HG03097 (cell line): ENCODE measurements around the gene CIC.
"Not testable (repeated sequence)": the region's sequence is repeated elsewhere in the genome, so short reads cannot be mapped to it uniquely, and the experiment has no call there.

ENCODE experiments used
- ATAC-seq: cut with Tn5 transposase; IDR thresholded peaks from one replicate; pipeline ENCODE4 v1.9.1; 2021; ENCODE audit not compliant: unreplicated experiment, low FRiP score

CIC gene

DNA sequence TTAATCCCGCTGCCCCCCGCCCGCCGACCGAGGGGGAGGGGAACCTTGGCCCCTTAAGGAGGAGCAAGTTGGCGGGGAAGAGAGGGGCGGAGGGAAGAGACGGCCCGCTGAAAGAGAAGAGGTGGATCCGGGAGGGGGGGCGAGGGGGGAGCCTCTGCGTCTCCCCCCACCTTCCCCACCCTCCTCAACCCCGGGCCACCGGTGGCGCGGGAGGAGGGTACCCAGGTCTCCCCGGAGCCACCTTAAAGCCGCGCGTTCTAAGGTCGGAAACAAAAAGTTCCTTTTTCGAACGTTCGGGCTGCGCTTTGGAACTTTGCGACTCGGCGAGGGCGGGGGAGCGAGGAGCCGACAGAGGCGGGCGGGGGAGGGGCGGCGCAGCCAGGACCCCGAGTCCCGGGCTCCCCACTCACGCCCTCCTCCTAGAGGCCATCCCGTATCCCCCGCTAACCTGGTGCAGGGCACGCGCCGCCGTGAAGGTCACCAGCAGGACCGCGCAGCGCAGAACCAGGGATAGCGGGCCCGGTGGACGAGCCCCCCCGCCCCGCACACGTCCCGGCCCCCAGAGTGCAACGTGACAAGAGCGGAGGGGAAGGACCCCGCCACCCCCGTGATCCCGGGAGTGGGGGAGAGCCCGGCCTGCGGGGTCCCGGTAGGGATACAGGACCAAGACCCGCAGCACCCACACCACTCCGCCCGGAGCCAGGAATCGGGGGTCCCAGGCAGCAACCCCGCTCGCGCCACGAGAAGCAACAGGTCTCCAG, 14.8 kb upstream of the CIC start:
- ATAC-seq: peak; percentile 24

DNA sequence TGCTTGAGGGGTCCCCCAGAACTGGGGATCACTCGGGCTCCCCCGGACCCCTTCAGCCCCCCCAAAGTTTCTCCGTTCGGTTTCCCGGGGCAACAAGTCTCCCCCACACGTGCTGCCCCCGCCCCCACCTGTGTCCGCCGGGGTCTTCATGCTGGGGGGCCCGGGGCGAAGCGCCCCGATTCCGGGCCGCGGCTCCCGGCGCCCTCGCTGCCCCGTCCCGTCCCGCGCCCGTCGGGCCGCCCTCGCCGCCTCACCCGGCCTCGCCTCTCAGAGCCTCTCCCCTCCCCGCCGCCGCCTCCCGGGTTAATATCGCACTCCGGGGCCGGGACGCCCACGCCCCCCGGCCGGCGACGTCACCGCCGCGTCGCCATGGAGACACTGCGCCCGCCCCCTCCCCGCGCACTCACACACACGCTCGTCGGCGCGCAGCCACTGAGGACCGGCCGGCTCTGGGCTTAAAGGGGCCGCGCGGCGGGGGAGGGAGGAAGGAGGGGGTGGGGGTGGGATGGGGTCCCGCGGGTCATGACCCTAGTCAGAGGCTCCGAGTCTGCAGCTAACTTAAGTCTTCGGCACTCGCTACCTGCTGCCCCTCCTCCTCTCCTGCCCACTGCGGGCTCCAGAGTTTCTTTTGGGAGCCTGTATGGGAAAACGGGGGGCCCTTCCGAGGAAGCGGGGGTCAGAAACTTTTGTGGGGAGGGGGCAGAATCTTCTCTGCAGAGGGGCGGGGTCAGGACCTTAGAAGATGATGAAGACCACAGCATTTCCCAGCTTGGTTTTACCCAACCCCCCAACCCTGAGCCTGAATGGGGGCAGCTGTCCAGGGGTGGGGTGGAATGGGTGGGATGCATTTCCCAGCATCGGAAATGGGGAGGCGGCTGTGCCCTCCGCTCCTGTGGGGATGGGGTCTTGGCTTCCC, 13.9 kb upstream of the CIC start, which contains the start of gene ERF:
TSS of gene ERF (minus strand) at position 279 of the 916 bp plus-strand sequence. CDS start at position 150, 129 bp downstream.
- ATAC-seq: peak; percentile 68

DNA sequence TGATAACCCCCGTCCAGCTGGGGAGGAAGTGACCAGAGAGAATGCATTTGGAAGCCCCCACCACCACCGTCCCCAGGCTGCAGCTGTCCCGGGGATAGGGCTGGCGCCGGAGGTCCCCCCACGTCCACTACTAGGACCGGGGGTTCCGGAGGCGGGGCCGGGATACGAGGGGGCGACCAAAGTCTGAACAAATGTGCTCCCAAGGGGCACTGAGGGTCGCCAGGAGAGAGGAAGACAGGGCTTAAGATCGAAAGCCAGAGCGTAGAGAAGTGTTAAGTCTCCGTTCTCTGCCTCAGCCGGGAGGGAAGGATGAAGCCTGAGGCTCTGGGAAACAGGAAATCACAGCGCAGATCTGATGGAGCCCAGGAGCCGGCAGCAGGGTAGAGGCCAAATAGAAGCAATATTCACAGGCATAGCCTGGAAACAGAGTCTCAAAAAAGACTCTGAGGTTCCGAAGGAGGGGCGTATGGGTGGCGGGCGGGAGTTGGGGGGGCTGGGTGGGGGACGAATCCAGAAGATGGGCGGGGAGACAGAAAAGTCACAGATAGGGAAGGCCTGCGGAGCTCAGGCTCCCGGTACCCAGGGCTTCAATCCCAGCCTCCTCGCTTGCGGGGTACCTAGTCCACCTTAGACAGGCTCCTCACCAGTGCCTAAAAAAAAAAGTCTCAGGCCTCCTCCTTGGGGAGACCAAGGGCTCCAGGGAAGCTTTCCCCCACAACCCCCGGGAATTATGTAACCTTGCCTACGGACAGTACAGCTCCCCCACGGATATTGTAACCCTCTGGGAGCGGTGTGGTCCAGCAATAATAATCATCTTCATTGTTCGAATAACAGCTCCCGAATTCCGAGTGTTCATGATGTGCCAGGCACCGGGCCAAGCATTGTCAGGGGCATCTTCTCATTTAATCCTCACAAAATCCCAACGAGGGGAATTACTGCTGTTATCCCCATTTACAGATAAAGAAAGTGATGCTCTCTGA, 13.0 kb upstream of the CIC start:
- ATAC-seq: no peak

DNA sequence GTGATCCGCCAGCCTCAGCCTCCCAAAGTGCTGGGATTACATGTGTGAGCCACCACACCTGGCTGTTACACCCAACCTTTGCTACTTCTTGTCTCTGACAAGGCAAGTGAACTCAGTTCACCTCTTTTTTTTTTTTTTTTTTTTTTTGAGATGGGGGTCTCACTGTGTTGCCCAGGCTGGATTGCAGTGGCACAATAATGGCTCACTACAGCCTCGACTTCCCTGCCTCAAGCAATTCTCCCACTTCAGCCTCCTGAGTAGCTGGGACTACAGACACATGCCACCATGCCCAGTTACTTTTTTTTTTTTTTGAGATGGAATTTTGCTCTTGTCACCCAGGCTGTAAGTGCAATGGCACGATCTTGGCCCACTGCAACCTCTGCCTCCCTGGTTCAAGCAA, 11.2 kb upstream of the CIC start:
- ATAC-seq: not testable (repeated sequence)

DNA sequence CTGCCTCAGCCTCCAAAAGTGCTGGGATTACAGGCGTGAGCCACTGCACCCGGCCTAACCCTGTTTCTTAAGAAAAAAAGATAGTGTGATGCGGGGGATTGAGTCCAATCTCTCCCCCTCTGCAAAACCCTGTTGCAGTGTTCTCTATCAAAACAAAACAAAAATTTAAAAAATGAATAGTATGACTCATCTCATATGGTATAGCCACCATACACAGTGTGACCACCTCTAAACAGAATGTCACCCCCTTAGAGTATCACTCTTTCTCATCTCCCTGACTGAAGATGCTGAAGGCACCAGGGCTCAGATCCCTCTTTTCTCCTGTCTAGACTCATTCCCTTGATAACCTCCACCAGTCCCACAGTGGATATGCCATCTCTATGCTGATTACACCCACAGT, 7.3 kb upstream of the CIC start:
- no peak for ATAC-seq

DNA sequence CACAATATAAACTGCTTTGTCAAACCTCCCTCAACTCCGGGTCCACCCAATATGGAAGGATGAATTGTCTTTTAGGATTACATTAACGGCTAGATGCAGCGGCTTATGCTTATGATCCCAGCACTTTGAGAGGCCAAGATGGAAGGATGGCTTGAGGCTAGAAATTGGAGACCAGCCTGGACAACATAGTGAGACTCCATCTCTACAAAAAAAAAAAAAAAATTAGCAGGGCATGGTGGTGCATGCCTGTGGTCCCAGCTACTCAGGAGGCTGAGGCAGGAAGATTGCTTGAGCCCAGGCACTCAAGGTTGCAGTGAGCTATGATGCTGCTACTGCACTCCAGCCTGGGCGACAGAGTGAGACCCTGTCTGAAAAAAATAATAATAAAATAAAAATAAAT, 2.9 kb upstream of the CIC start:
- not testable (repeated sequence) for ATAC-seq

DNA sequence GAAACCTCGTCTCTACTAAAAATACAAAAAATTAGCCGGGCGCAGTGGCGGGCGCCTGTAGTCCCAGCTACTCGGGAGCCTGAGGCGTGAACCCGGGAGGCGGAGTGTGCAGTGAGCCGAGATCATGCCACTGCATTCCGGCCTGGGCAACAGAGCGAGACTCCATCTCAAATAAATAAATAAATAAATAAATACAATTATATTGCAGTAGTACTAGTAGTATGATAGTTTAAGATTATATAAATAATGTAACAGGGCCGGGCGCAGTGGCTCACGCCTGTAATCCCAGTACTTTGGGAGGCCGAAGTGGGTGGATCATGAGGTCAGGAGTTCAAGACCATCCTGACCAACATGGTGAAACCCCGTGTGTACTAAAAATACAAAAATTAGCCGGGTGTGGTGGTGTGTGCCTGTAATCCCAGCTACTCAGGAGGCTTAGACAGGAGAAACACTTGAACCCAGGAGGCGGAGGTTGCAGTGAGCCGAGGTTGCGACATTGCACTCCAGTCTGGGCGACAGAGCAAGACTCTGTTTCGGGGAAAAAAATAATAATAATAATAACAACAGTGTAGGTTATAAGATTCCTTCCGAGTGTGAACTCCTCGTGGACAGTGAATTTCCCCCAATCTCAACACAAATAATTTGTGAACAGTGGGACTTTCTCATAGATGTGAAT, 2.0 kb upstream of the CIC start:
- ATAC-seq: not testable (repeated sequence)

DNA sequence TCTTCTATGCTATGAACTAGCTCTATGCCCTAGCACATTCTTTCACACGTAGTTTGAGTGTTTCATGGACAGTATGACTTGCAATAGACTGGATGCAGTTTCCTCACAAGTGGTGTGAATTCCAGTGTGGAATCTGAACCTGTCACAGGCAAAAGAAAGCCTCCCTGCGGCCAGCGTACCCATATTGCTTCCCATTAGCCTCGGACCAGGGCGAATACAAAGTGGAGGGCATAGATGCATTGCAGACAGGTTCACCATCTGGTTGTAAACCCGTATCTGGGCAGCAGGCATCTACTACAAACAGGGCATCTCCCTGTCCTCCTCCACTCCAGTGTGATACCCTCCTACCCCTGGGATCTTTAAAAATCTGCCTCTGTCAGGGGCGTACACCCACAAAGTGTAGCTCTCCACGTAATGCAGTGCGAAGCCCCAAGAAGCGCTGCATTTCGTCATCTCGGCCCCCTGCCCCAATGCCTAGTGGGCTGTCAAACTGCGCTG, 1.4 kb upstream of the CIC start:
- no peak for ATAC-seq

DNA sequence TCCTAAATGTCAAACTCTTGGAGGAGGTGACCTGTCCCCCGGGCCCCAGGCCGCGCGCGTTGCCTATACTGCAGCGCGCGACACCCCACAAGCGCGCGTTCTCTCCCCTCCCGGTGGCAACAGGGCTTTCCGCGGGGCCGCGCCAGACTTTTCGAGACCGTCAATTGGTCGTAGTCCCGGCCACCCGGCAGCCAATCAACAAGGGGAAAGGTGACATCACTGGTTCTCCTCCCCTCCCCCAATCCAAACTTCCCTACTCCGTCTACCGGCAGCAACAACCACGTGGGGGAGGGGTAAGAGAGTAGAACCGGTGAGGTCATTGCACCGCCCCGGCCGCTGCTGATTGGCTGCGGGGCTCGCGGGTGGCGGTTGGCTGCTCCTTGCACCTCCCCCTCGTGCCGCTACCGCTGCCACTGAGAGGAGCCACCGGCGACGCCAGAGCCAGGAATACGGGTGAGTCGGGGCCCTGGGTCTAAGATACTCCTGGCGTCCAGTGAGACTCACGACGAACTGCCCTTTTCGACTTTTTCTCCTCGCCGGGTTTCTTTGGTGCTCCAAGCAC, 829 bp upstream of the CIC start:
- ATAC-seq: peak; percentile 47

DNA sequence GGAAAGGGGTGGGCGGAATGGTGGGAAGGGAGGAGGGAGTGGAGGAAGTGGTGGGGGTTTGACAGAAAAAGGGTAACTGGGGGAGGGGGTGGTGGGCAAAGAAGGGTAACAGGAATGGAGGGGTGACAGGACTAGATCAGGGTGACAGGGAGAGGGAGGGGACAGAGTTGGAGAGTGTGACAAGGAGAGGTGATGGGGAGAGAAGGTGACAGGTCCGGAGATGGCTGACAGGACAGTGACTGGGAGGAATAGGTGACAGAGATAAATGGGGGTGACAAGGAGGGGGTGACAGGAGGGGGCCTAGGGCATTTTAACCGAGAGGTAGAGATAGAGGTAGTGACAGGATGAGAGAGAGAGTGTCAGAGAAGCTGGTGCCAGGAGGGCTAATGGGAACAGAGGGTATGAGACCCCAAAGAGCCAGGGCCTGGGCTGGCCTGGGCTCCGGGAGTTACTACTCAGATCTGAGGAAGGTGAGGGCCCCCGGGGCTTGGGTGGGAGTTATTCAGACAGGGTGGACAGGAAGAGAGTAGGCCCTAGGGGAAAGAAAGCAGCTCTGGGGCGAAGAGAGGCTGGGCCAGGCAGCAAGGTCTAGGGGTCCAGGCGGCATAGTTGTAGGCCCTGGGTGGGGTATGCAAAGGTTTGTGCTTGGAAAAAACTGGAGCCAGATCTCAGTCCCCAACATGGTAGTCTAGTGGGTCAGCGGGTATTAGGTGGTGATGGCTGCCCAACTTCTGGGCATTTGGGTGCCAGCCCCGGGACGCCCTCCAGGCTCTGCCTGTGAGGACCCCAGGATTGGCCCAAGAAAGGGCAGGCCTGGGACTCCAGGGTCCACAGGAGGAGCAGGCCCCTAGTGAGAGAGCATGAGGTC, 660 bp downstream of the CIC start:
- no peak for ATAC-seq

DNA sequence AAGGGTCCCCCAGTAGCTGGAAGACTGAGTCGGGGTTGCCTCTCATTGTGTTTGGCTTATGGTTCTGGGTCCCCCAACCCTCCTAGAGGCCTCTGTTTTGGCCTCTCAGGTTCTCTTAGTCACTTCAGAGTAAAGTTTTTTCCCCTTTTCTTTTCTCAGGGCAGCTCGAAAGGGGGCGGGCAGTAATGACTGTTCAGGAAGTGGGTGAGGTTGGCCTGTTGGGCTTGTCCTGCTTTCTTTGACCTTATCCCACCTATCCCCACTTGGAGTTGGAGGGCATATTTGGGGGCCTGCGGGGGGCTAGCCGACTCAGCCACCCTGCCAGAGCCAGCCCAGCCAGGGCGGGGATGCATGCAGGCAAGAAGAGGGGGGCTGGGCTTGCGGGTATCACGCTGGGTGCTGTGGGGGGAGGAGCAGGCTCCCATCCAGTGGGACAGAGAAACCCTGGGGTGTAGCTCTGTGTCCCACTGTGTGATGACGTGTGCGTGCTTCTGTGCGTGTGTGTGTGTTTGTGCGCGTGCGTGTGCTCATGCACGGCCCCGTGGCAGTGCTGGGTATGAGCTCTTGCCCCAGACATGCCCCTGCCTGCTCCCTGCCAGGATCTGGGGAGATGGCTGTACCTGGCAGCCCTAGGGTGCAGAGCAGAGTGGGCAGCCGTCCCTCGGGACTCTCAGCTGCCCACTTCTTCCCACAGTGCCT, 1.4 kb downstream of the CIC start:
- ATAC-seq: no peak

DNA sequence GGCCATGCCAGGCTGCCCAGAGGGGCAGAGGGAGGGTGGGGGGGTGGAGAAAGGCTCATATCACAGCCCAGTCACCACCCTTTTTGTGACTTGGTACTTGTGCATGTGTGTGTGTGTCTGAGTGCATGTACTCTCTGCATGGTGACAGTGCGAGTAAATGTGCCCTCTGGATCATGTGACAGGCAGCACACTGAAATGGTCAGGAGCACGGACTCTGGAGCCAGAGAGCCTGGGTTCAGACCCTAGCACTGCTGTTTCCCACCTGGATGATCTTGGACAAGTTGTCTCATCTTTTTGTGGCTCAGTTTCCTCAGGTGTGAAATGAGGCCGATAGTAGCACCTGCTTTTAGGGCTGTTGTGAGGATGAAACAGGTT, 2.0 kb downstream of the CIC start:
- ATAC-seq: no peak

DNA sequence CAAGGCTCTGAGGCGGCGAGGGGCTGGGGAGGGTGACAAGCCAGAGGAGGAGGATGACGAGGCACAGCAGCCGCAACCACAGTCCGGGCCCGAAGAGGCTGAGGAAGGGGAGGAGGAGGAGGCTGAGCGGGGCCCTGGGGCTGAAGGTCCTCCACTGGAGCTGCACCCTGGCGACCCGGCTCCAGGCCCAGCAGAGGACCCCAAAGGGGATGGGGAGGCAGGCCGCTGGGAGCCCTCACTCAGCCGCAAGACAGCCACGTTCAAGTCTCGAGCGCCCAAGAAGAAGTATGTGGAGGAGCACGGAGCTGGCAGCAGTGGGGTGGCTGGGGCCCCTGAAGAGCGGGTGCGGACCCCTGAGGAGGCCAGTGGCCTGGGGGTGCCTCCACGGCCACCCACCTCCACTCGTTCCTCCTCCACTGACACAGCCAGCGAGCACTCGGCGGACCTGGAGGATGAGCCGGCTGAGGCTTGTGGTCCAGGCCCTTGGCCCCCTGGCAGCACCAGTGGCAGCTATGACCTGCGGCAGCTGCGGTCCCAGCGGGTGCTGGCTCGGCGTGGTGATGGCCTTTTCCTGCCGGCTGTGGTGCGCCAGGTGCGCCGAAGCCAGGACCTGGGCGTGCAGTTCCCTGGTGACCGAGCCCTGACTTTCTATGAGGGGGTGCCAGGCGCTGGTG, 2.9 kb downstream of the CIC start:
- ATAC-seq: no peak

DNA sequence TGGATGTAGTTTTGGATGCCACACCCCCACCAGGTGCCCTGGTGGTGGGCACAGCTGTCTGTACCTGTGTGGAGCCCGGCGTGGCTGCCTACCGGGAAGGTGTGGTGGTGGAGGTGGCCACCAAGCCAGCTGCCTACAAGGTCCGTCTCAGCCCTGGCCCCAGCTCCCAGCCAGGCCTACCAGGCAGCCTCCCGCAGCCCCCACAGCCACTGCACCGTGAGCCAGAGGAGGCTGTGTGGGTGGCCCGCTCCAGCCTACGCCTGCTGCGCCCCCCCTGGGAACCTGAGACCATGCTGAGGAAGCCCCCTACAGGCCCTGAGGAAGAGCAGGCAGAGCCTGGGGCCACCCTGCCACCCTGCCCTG, 3.5 kb downstream of the CIC start:
- no peak for ATAC-seq

DNA sequence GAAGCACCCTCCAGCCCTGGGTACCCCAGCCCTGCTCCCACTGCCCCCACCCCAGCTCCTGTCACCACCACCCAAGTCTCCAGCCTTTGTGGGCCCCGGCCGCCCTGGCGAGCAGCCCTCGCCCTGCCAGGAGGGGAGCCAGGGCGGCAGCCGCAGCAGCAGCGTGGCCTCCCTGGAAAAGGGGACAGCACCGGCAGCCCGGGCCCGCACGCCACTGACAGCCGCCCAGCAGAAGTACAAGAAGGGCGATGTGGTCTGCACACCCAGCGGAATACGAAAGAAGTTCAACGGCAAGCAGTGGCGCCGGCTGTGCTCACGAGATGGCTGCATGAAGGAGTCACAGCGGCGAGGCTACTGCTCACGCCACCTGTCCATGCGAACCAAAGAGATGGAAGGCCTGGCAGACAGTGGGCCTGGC, 3.9 kb downstream of the CIC start:
- no peak for ATAC-seq

DNA sequence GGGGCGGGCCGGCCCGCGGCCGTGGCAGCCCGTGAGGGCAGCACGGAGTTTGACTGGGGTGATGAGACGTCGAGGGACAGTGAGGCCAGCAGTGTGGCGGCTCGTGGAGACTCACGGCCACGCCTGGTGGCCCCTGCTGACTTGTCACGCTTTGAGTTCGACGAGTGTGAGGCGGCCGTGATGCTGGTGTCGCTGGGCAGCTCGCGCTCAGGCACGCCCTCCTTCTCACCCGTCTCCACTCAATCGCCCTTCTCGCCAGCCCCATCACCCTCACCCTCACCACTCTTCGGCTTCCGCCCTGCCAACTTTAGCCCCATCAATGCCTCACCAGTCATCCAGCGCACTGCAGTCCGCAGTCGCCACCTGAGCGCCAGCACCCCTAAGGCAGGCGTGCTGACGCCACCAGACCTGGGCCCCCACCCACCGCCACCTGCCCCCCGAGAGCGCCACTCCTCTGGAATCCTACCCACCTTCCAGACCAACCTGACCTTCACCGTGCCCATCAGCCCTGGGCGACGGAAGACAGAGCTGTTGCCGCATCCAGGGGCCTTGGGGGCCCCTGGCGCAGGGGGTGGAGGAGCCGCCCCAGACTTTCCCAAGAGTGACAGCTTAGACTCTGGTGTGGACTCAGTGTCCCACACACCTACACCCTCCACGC, 4.5 kb downstream of the CIC start:
- ATAC-seq: no peak

DNA sequence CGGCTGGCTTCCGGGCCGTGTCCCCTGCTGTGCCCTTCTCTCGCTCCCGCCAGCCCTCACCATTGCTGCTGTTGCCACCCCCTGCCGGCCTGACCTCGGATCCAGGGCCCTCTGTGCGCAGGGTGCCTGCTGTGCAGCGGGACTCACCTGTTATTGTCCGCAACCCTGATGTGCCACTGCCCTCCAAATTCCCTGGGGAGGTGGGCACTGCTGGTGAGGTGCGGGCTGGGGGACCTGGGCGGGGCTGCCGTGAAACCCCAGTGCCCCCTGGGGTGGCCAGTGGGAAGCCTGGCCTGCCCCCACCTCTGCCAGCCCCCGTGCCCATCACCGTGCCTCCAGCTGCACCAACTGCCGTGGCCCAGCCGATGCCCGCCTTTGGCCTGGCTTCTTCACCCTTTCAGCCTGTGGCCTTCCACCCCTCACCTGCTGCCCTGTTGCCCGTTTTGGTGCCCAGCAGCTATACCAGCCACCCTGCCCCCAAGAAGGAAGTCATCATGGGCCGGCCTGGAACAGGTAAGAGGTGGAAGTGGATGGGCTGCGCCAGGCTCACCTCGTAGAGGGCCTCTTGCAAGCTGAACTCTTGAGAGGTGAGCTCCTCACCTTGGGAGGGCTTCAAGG, 5.1 kb downstream of the CIC start:
- ATAC-seq: no peak
